H54 (cell line): ENCODE results near the gene SLC23A2.
A peak's percentile ranks its signal among the peaks of the same experiment; 100 is the strongest.
"Not testable (repeated sequence)": the region's sequence is repeated elsewhere in the genome, so short reads cannot be mapped to it uniquely, and the experiment has no call there.

Experiments used
- DNase-seq: peaks from one replicate; pipeline ENCODE4 v3.0.0; 2011; ENCODE audit warnings: low spot score, mixed read lengths; ENCODE audit not compliant: insufficient read length
- FAIRE-seq: peaks from 3 replicates; lab custom pipeline; 2011; peaks lifted over from hg19 to GRCh38; lab: Jason Lieb, UNC
- POLR2A ChIP-seq: IDR thresholded peaks from 2 replicates; pipeline ENCODE4 v1.6.1; 2011; ENCODE audit warnings: low read depth, mild to moderate bottlenecking, low read length

The SLC23A2 gene

DNA sequence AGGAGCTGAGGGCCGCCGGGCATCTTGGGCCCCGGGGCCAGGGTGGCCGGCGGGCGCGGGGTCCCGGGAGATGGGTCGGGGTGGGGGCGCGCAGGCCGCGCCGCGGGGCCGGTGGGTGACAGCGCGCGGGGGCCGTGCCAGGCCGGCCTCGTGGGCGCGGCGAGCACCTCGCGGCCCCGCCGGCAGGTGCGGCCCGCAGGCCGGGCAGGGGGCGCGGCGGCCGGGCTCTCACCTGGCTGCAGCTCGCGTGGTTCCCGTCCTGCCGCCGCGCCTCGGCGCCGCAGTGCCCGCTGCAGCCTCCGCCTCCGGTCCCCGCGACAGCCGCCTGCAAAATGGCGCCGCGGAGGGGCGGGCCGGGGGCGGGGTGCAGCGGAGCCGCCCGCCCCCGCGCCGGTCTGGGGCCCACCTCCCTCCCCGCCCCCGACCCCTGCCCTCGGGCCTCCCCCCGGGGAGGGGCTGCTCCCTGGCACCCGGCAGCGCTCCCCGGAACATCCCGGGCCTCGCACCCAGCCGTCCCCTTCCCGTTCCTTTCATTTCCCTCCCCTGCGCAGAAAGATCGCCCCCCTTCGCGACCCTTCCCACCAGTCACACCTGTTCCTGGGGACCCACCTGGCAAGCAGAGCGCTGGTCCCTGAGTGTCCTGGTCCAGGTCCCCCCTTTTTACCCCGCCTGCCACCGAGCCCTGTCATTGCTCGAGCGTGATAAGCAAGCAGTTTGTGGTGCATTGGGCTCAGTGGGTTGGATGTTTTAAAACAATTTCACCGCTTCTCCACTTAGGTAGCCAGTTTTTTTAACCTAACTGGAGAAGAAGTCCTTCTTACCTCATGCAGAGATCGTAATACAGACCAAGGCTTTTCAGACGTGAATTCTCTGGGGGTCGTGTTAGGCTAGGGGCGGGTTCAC is at the start of gene SLC23A2:
Gene SLC23A2 (minus strand): TSS at position 337 of the 903 bp plus-strand sequence. CDS start 68,948 bp downstream, outside the sequence.
- FAIRE-seq (no peak), DNase-seq (peak; percentile 35)
- TF ChIP-seq POLR2A = peak; percentile 81

- no peak for FAIRE-seq
- no peak for TF ChIP-seq POLR2A
- DNase-seq = no peak
These were observed 45.5 kb upstream of the SLC23A2 start for GRCh38 chr20:5046656-5047339.

- FAIRE-seq (no peak), DNase-seq (no peak)
- no peak for TF ChIP-seq POLR2A
These were observed 44.6 kb upstream of the SLC23A2 start for GRCh38 chr20:5045906-5046305.

DNA sequence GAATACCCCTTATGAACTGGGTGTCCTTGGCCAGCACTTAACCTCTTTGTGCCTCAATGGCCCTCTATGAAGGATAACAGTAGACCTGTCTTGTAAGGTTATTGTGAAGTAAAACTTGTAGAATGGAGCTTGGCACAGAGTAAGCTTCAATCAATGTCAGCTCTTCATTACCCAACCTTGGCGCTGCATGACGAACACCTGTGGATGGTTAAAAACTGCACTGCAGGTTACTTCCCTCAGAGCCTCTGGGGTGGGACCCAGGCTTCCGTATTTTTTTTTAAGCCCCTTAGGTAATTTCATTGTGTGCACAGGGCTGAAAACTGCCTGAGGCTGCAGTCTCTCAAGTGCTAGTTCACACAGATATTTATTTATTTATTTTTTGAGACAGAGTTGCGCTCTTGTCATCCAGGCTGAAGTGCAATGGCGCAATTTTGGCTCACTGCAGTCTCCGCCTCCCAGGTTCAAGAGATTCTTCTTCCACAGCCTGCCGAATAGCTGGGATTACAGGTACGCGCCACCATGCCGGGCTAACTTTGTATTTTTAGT is 42.8 kb upstream of the SLC23A2 start:
- FAIRE-seq = no peak
- DNase-seq = no peak
- TF ChIP-seq POLR2A = no peak

DNA sequence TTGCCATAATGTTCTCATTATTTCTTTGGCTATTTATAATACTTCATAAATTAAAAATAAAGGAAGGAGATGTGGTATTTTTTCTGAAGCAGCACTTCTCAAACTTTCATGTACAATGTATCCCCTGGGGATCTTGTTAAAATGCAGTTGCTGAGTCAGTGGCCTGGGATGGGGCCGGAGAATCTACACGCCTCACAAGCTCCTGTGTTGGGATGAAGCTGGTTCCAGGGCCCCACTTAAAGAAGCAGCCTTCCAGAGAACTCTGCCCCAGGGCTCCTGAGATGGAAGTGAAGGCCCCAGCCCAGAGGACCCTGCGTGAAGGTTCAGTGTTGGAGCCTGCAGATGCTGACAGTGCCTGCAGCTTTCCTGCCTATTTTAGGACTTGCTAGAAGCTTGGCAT is 40.1 kb upstream of the SLC23A2 start:
- no peak for FAIRE-seq
- no peak for DNase-seq
- TF ChIP-seq POLR2A = no peak

- DNase-seq (no peak), FAIRE-seq (no peak)
- TF ChIP-seq POLR2A = no peak
These were observed 39.0 kb upstream of the SLC23A2 start for GRCh38 chr20:5040345-5040744.

DNA sequence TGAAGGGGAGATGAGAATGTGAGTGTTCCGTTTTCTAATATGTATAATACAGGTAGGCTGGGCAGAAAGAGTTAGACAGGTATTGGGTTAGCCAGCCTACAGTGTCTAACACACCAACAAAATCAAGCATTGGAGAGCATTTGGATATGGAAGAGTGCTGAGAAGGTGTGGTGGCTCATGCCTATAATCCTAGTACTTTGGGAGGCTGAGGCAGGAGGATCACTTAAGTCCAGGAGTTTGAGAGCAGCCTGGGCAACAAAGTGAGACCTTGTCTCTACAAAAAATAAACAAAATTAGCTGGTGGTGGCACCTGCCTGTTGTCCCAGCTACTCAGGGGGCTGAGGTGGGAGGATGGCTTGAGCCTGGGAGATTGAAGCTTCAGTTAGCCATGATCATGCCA is 38.6 kb upstream of the SLC23A2 start:
- FAIRE-seq = no peak
- TF ChIP-seq POLR2A = no peak
- DNase-seq = no peak

GRCh38 chr20:5039255-5039657 is 37.9 kb upstream of the SLC23A2 start:
- FAIRE-seq (no peak), DNase-seq (no peak)
- no peak for TF ChIP-seq POLR2A

GRCh38 chr20:5036828-5037227 is 35.5 kb upstream of the SLC23A2 start:
- DNase-seq (no peak), FAIRE-seq (no peak)
- no peak for TF ChIP-seq POLR2A

DNA sequence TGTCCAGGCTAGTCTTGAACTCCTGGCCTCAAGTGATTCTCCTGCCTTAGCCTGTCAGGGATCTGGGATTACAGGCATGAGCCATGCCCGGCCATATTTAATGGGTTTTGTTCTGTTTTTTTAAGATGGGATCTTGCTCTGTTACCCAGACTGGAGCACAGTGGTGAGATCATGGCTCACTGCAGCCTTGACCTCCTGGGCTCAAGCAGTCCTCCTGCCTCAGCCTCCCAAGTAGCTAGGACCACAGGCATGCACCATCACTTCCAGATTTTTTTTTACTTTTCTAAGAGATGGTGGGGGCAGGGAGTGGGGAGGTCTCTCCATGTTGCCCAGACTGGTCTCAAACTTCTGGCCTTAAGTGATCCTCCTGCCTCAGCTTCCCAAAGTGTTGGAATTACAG is 34.2 kb upstream of the SLC23A2 start:
- not testable (repeated sequence) for FAIRE-seq, DNase-seq

GRCh38 chr20:5033566-5033965 is 32.3 kb upstream of the SLC23A2 start:
- no peak for FAIRE-seq
- no peak for DNase-seq
- TF ChIP-seq POLR2A = no peak

GRCh38 chr20:5031701-5032100 is 30.4 kb upstream of the SLC23A2 start:
- DNase-seq, FAIRE-seq: not testable (repeated sequence)

GRCh38 chr20:5031206-5031557 is 29.9 kb upstream of the SLC23A2 start:
- no peak for TF ChIP-seq POLR2A
- DNase-seq (no peak), FAIRE-seq (no peak)
